ENCODE measurements around the gene KLHL10.
"Not testable (repeated sequence)": the region's sequence is repeated elsewhere in the genome, so short reads cannot be mapped to it uniquely, and the experiment has no call there.

KLHL10 gene

DNA sequence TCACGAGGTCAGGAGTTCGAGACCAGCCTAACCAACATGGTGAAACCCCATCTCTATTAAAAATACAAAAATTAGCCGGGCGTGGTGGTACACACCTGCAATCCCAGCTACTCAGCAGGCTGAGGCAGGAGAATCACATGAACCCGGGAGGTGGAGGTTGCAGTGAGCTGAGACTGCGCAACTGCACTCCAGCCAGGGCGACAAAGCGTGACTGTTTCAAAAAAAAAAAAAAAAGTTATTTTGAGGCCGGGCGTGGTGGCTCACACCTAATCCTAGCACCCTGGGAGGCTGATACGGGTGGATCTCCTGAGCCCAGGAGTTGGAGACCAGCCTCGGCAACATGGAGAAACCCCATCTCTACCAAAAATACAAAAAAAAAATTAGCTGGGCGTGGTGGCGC lies 13.8 kb downstream of the KLHL10 start:
- not testable (repeated sequence) for DNase-seq (ENCODE audit: low read depth)

DNA sequence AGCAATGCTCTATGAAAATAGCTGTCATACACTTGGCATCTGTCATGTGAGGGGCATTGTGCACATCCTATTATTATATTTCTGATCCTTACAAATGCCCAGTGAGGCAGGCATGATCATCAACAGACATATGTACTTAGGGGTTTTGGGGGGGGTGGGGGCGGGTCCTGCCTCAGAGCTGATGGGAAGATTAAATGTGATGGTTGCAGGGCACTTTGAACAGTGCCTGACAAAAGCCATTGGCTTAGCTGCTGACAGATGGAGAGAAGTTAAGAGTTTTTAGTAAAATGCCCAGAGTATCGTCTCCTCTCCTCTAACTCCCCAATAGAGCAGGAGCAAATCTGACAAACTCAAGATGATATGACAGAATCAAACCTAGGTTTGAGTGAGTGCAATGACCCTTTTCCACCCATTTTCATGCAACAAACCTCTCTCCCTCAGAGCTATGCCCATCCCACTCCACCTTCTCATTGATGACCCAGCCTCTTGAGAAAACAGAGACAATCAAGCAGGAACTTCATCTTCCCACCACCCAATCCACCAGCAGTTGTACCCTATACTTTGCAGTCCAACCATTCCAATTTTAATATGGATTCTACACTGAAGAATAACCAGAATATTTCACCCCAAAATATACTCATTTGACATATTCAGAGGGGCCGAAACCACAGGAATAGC lies 22.8 kb downstream of the KLHL10 start:
- DNase-seq (ENCODE audit: low read depth): no peak

DNA sequence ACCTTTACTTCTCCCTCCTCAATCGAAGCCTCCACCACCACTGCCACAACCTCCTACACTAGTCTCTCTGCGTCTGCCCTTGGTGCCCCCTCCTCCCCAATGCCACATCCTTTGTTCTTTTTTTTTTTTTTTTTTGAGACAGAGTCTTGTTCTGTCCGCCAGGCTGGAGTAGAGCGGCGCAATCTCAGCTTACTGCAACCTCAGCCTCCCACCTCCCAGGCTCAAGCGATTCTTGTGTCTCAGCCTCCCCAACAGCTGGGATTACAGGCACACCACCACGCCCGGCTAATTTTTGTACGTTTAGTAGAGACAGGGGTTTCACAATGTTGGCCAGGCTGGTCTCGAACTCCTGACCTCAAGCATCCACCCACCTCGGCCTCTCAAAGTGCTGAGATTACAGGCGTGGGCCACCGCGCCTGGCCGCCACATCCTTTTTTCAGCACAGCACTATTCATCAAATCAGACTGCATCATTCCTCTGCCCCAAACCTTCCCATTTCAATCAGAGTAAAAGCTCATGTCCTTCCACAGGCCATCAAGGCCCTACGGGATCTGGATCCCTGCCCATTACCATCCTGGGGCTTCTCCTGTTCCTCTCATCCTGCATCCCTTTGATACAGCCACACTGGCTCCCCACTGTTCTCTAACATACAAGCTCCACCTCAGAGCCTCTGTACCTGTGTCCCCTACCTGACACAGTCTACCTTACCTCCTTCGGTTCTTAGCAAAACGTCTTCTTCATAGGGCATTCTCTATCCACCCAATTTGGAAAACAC lies 25.6 kb downstream of the KLHL10 start:
- no peak for DNase-seq (ENCODE audit: low read depth)

DNA sequence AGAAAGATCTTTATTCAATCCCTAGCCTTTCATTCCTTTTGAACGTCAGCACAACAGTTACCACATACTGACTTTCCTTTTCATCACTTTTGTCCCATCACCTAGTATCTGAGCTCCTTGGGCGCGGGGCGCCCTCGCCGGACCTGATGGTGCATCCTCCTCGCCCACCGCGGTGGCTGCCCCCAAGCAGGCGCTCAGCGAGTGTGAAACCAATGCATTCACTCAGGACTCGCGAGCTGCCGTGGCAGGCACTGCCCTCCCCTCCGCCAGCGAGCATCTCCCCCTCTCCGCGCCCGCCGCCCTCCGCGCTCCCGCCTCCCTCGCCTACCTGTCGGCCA lies 26.8 kb downstream of the KLHL10 start:
- peak; percentile 55 for DNase-seq (ENCODE audit: low read depth)

DNA sequence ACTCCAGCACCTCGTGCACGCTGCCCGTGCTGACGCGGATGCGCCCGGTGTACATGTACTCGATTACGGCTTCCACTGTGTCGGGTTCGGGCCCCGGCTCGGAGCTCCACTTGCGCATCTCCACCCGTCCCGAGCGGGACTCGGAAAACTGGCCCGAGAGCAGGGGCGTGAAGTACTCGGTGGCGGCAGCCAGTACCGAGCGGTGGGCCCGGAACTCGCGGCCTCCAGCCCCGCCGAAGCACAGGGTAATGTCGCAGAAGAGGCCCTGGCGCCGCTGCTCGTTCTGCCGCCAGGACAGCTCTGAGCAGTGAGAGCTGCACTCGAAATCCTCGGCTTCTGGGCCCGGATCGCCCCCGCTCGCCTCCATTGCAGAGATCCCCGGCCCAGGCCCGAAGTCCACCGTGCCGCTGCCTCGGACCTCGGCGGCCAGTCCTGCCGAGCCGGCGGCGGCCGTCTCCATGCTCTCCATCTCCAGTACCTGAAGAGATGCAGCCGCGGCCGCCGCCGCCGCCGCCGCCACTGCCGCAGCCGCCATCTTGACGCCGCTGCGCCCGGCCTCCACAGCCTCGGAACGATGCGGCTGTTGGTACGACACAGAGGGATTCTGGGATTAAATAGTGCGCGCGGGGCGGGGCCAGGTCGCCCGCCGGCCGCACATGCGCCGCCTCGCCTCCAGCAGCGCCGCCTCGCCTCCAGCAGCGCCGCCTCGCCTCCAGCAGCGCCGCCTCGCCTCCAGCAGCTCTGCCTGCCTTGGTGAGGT lies 27.4 kb downstream of the KLHL10 start, which contains the start of gene KLHL11:
KLHL11 (minus strand) TSS at position 588 of the 760 bp plus-strand sequence; CDS start at position 535, 53 bp downstream.
- peak; percentile 86 for DNase-seq (ENCODE audit: low read depth)

DNA sequence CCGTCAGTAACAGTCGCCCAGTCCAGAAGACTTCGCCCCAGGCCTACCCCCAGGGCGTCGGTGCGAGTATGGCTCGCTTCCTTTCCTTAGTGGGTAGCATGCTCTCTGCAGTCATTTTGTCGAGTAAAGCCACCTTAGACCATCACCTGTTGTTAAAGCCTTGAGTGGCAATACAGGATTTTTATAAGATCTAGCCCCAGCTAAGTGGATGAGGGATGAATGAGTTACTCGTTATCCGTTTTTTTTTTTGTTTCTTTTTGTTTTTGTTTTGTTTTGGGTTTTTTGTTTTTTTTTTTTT lies 27.9 kb downstream of the KLHL10 start:
- no peak for DNase-seq (ENCODE audit: low read depth)

DNA sequence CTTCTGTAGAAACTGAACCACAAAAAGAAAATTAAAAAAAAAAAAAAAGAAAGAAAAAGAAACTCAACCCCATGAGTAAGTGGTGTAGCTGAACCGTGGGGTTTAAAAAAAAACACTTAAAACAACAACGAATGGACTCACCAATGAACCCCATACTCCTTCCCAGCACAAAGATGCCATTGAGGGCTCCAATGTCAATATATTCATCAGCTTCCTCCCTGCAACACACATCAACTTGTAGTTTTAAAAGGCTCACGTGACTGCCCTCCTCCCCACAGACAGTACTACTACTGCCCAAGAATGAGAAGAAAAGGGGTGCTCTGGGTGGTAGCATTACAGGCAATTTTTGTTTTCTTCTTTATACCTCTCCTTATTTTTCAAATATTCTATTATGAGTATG lies 30.9 kb downstream of the KLHL10 start:
- no peak for DNase-seq (ENCODE audit: low read depth)

DNA sequence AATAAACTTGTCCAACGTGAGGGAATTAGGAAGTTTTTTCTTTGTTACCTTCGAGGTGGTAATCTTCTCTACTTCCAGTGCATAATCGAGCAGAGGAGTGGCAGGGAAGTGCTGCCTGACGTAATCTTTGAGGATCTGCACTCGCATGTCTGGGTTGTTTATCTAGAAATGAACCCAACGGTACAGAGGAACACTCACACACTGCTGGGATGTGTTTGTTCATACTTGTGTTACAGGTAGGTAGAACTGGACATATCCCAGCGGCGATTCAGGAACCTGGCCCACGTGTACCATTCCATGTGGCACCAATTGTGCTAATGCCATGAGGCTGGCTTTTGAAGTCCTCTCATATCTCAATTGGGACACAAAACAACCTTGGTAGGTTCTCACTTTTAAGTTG lies 31.8 kb downstream of the KLHL10 start:
- DNase-seq (ENCODE audit: low read depth): no peak

DNA sequence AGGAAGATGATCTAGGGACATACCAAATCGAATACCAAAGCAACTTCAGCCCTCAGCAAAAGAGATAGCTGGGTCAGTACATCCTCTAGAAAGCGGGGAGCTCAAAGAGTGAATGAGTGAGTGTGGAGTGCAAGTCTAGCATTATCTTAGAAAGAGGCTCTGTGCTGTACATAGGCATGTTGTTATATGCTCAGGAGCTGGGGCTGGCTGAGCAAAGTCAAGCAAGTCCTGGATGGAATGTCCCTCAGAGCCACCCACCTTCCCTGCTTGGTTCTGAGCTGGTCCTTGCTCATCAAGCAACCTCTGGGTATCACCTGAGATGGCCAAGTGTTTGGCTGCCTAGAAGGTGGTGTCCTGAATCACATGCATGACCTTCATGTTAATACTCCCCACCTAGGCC lies 32.5 kb downstream of the KLHL10 start:
- DNase-seq (ENCODE audit: low read depth): no peak

DNA sequence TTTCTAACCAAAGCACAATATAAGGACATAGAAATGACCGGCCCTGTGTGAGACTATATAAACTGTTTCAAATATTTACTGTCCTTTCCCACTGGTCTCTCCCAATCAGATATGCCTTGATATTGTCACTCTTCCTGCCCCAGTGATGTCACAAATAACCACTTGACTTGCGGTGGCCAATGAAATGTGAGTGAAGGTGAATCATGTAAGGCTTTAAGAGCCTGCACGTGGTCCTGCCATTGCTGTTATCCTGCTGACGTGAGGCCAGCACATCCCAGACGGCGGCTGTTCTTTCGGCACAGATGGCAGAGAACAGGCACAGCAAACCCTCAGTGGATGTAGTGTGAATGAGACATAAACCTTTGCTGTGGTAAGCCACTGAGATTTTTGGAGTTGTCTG lies 33.0 kb downstream of the KLHL10 start:
- DNase-seq (ENCODE audit: low read depth): no peak

DNA sequence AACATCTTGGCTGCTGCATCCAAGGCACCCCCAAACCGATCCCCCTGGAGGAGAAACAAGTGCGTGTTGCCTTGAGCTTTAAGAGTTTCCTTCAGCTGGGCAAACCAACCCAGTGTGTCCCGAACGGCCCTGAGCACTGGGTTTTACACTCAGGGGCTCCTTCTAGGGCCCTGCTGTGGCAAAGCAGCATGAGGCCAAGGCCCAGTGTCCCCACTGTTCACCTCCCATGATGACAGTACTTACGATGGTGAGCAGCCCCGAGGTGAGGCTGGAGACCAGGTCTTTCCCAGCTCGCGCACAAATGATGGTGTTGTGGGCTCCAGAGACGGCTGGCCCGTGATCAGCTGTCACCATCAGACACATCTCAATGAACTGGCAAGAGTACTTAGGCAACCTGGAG lies 34.2 kb downstream of the KLHL10 start:
- no peak for DNase-seq (ENCODE audit: low read depth)

DNA sequence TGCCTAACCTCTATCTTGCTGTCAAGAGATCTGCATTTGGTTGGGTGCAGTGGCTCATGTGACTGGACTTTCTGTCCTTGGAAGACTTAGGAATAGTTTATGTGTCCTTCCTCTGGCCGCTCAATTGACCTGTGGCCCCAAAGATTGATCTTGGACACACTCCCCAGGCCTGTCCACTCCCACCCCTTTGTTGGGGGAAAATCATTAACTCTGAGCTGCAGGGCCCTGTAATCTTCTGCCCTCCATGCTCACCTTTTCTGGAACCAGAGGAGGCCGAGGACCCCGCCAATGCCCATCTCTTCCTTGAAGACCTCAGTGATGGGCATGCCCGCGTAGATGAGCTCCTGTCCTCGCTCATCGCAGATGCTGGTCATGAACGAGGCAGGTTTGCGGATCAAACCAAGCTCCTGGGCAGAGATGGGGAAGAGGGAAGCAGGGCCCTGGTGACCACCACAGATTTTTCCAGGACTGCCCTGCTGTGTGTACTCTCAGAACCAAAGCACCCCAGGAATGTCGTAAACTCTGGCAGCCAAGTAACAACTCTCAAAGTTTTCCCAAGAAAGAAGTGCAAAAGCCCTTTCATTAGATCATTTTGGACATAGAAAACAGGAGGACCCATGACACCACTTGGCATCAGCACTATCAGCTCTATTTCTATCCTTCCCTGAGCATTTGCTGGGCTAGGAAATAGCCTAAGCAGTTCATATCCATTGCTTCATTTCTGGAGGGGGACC lies 36.1 kb downstream of the KLHL10 start:
- DNase-seq (ENCODE audit: low read depth): no peak

DNA sequence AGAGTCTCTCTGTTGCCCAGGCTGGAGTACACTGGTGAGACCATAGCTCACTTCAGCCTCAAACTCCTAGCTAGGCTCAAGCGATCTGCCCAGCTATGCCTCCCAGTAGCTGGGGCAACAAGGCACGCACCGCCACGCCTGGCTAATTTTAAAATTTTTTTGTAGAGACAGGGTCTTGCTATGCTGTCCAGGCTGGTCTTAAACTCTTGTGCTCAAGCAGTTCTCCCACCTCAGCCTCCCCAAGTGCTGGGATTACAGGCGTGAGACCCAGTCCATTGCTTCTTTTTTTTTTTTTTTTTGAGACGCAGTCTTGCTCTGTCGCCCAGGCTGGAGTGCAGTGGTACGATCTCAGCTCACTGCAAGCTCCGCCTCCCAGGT lies 36.7 kb downstream of the KLHL10 start:
- DNase-seq (ENCODE audit: low read depth): not testable (repeated sequence)

DNA sequence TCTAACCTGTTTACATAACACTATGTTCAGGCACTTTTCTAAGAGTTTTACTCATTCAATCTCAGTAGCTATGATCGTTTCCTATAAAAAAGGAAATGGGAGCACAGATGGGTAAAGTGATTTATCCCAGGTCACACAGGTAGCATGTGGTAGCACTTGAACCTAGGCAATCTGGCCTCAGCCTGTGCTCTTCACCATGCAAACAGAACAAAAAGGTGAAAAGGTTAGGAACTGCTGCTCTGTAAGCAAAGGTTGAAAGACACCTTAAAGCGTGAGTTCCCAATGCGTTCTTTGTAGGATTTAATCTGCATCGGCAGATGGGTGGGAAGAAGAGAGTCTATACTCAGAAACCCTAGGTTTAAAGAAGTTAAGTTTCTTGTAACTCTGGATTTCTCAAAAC lies 42.5 kb downstream of the KLHL10 start:
- no peak for DNase-seq (ENCODE audit: low read depth)

DNA sequence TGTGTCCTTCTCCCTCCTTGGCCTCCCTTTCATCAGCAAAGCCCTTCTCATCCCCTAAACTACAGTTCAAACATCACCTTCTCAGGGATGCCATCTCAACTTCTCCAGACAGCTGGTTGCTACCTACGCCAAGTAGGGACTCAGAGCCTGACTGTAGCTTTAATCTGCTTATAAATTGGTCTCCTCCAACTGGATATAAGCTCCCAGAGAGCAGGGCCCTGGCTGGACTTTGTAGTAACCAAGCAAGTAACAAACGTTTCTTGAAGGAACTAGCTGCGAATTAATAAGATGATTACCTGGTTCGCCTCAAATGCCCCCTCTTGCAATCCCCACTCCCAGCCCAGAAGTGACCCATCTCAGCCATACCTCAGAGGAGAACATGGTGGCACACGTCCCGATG lies 45.1 kb downstream of the KLHL10 start:
- DNase-seq (ENCODE audit: low read depth): no peak

DNA sequence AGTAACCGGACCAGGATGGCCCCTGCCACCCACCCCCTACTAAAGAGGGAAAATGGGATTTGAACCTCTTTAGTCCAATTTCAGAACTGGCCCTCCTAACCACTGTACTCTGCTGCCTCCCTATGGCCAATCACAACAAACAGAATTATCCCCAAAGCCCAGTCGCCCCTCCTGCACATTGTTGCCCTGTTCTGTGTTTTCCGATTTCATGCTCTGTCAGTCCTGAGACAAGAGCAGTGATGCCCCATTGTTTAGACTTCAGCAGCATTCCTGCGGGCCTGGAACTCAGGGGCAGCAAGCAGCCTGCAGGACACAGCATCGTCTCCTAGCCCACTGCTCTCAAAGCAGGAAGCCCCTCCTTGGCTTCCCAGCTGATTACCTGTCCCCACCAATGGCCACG lies 48.1 kb downstream of the KLHL10 start:
- DNase-seq (ENCODE audit: low read depth): no peak

DNA sequence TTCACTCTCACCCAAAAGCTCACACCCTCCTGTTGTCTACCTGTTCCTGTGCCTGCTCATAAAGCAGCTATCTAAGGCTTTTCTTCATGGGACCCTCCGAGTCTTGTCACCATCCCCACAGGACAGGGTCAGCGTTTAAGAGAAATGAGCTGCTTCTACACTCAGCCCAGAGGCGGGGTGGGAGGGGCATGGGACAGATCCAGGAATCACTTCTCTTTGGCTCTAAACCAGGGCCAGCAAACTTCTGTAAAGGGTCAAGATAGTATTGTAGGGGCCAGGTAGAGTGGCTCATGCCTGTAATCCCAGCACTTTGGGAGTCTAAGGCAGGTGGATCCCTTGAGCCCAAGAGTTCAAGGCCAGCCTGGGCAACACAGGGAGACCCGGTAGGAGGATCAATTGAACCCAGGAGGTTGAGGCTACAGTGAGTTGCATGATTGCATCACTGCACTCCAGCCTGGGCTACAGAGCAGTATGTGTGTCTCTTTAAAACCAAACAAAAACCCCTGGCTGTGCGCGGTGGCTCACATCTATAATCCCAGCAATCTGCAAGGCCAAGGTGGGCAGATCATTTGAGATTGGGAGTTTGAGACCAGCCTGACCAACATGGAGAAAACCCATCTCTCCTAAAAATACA lies 50.8 kb downstream of the KLHL10 start:
- no peak for DNase-seq (ENCODE audit: low read depth)

DNA sequence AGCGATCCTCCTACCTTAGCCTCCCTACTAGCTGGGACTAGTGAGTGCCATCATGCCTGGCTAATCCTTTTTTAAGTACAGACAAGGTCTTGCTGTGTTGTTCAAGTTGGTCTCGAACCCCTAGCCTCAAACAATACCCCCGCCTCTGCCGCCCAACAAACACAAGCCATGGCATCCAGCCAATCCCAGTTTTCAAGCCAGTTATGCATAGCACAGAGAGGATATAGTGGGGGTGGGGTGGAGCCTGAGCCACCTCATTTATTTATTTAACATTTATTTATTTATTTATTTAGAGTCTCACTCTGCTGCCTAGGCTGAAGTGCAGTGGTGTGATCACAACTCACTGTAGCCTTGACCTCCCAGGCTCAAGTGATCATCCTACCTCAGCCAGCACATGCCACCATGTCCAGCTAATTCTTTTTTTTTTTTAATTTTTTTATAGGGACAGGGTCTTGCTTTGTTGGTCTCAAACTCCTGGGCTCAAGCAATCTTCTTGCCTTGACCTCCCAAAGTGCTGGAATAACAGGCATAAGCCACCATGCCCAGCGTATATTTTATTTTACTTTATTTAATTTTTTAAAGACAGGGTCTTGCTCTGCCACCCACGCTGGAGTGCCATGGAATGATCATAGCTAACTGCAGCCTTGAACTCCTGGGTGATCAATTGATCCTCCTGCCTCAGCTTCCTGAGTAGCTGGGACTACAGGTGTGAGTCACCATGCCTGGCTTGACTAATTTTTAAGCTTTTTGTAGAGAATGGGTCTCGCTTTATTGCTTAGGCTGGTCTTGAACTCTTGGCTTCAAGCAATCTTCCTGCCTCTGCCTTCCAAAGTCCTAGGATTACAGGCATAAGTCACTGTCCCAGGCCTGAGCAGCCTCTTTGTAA lies 53.8 kb downstream of the KLHL10 start:
- DNase-seq (ENCODE audit: low read depth): no peak

DNA sequence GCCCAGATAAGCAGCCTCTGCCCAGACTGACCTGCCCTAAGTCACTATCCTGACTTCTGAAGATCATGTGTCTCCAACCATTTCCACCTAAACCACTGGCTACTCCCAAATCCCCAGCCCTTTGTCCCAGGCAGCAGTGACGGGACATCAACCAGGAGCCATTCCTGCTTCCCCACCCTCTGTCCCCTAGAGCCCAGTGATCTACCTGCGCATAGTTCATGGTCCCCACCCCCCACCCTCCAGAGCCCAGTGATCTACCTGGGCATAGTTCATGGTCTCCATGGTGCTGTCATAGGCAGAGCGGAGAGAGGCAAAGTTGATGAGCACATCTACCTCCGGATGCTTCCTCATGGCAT lies 54.4 kb downstream of the KLHL10 start:
- no peak for DNase-seq (ENCODE audit: low read depth)

DNA sequence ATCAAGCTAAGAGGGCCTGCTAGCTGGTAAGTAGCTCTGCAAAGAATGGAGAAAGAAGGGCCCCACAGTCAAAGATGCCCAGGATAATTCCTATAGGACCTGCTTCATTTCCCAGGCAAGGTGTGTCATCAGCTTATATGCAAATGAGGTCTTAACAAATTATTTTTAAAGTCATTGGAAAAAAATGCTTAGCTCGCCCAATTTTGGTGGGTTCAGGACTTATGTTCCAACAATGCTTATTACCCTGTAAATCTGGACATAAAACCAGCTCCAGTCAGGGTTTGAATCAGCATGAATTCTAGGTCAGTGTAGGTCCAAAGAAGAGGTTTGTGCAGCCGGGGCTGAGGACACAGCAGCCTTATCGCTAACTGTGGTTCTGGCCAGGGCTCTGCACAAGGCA lies 55.8 kb downstream of the KLHL10 start:
- DNase-seq (ENCODE audit: low read depth): no peak

DNA sequence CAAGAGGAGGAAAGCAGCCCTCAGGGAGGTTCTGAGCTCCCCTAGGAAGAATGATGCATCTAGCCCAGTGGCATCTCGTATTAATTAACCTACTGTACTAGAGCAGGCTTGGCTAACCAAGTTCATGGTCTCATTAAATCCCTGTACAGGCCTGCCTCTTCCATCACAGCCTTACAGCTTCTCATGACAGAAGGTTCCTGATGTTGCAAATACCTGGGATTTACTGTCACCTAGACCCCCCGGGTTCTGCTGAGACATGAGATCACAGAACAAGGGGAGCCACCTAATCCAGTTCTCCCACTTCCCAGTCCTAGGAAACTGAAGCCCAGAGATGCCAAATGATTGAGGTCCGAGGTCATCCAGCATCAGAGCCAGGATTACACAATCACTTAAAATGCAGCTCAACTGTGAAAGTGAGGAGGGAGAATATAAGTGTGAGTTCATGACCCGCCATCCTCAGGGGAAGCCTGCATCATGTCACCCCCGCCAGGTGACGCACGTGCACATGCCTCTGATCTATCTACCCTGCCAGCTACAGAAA lies 57.2 kb downstream of the KLHL10 start:
- DNase-seq (ENCODE audit: low read depth): no peak
